ENCODE data around the gene PIK3CA. TPM values are rescaled to one million over a fixed set of nuclear protein-coding genes. Genes with fewer than 3 reads are reported as not detected.

PIK3CA gene
- total RNA-seq: 14.5 and 17.7 TPM in 2 replicates

GRCh38 chr3:179147873-179148615 is at the start of gene PIK3CA:
PIK3CA (plus strand) TSS chr3:179148357; CDS start chr3:179198826, 50,469 bp downstream.

DNA sequence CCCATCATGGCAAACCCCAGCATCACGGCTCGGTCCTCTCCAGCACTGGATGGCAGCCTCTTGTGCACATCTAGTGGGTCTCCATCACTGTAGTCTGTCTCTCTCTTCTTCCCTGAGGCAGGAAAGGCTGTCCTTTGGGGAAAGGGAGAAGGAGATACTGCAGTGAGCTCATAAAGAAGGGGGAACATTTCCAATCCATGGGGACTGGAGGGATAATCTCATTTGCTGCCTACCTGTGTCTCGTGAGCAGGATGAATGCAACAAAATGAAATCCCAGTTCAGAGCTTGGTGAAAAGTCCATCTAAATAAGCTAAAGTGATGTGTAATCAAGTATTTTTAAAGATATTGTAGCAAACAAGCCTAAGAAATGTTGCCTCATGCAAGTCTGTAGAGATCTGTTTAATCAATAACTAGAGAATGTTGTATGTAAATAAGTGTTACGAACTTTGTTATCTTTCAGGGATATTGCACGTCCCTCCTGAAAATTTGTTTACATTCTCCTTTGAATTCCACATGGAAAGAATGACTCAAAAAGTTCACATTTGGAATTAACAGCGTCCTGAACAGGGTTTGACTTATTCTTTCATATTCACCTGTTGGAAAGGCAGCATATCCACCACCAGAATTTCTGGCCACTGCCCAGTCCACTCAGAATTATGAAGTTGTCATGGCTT is 102.8 kb downstream of the PIK3CA start, which contains the start of gene KCNMB3:
Gene KCNMB3 (minus strand): TSS at position 312 of the 674 bp plus-strand sequence. CDS start 124 bp downstream, at position 188.

Small RNAs within 50 kb of the gene (small RNA-seq; reads per million reads assigned to genes)
- gene RF00402: not detected

Other genes starting within 250 kb of the PIK3CA start
- gene ZMAT3, start 76.5 kb upstream of the PIK3CA start, total RNA-seq: 22.8 and 52.1 TPM in 2 replicates
- gene KCNMB3, start 102.8 kb downstream of the PIK3CA start, total RNA-seq: 1.2 and 2.4 TPM in 2 replicates
- gene ZNF639, start 174.7 kb downstream of the PIK3CA start, total RNA-seq: 38.1 and 40.1 TPM in 2 replicates
- 38.1 and 45.5 TPM in 2 replicates for gene MFN1, start 199.4 kb downstream of the PIK3CA start, total RNA-seq

Measured in placental epithelial cell (primary cell).